Panc1 (cell line): ENCODE results near the gene HTRA2. TPM values are rescaled to one million over a fixed set of nuclear protein-coding genes. Genes with fewer than 3 reads are reported as not detected.

Experiments
- ATAC-seq: fragments of 200-7000 bp; cut with Tn5 transposase; 2 replicates; pipeline ENCODE4 v1.9.1; 2020; ENCODE audit warnings: mild to moderate bottlenecking, moderate library complexity
- BruUV-seq: library from RNA; stranded (reverse); fragments of 400-500 nt; replicated peaks from 2 replicates; lab custom pipeline; 2021; lab: Mats Ljungman, UMichigan
- CTCF ChIA-PET: fragments of 300-600 bp; sonication (Branson Sonifier 250); formaldehyde crosslinking; loops from one replicate; lab custom pipeline; 2022; ENCODE audit warnings: antibody characterized with exemption; lab: Charles Lee
- POLR2A ChIA-PET: fragments of 300-600 bp; sonication (Branson Sonifier 250); formaldehyde crosslinking; loops from one replicate; lab custom pipeline; 2022; ENCODE audit warnings: antibody characterized with exemption; lab: Charles Lee
- DNase-seq: peaks from one replicate; pipeline ENCODE4 v3.0.0-alpha.2; 2010; ENCODE audit warnings: low read depth, low spot score
- H3K27ac ChIP-seq: 2 replicates; pipeline ENCODE4 v1.5.1; 2011; ENCODE audit warnings: mild to moderate bottlenecking, low read length, inconsistent platforms
- H3K27me3 ChIP-seq: fragments of 200-500 bp; sonication (Bioruptor generic); 2 replicates; pipeline ENCODE4 v1.6.0; 2014; ENCODE audit warnings: low read length, inconsistent platforms; ENCODE audit not compliant: control insufficient read depth, insufficient read depth
- H3K36me3 ChIP-seq: fragments of 200-500 bp; sonication (Bioruptor generic); 2 replicates; pipeline ENCODE4 v1.5.1; 2014; ENCODE audit warnings: inconsistent platforms, mild to moderate bottlenecking, low read length, moderate library complexity; ENCODE audit not compliant: control insufficient read depth, insufficient read depth
- H3K4me1 ChIP-seq: 2 replicates; pipeline ENCODE4 v1.5.1; 2011; ENCODE audit warnings: inconsistent platforms, mild to moderate bottlenecking, low read length, moderate library complexity; ENCODE audit not compliant: control insufficient read depth, insufficient read depth
- H3K4me3 ChIP-seq, 2 experiments: 2 replicates each; pipeline ENCODE4 v1.5.1; 2011 to 2012; ENCODE audit warnings: low read depth in 2 of 2, low read length in 2 of 2, mild to moderate bottlenecking in 2 of 2, inconsistent platforms in 1 of 2, moderate library complexity in 1 of 2
- H3K9me3 ChIP-seq: fragments of 200-500 bp; sonication (Bioruptor generic); 2 replicates; pipeline ENCODE4 v1.5.1; 2014; ENCODE audit warnings: low read depth, mild to moderate bottlenecking, inconsistent platforms, low read length, moderate library complexity; ENCODE audit not compliant: control insufficient read depth, insufficient read depth
- CTCF ChIP-seq: fragments of 450-650 bp; IDR thresholded peaks from 2 replicates; pipeline ENCODE4 v1.5.1; 2017; ENCODE audit warnings: mild to moderate bottlenecking
- POLR2AphosphoS5 ChIP-seq: IDR thresholded peaks from 2 replicates; pipeline ENCODE4 v1.6.1; 2012; ENCODE audit warnings: mild to moderate bottlenecking, low read depth, low read length, moderate library complexity
- SIN3A ChIP-seq: IDR thresholded peaks from 2 replicates; pipeline ENCODE4 v1.6.1; 2012; ENCODE audit warnings: low read depth, mild to moderate bottlenecking, low read length, moderate library complexity, borderline replicate concordance; ENCODE audit not compliant: insufficient read depth
- TCF7L2 ChIP-seq: IDR thresholded peaks from 2 replicates; pipeline ENCODE4 v1.6.1; 2011; ENCODE audit warnings: mild to moderate bottlenecking, low read depth, low read length, inconsistent platforms
- in situ Hi-C: cut with HindIII; loops from 2 replicates; pipeline ENCODE4 v1.10.0; 2016; ENCODE audit warnings: low sequenced_read_pairs, low pct_unique_long_range_greater_than_20kb
- intact Hi-C: fragments of 100-400 bp; cut with micrococcal nuclease; formaldehyde crosslinking; loops from one replicate; pipeline ENCODE4 v1.10.0; 2022; ENCODE audit not compliant: unreplicated experiment
- total RNA-seq: library from RNA; stranded (reverse); gene quantifications from one replicate; pipeline ENCODE4 v1.2.1, GENCODE V29; 2021; ENCODE audit not compliant: unreplicated experiment
- TF ChIP-seq, protein P1 (sequence below), 2 experiments: IDR thresholded peaks; 2 replicates each; pipeline ENCODE4 v1.6.1; 2011 to 2012; ENCODE audit warnings: low read depth in 2 of 2, control low read depth in 1 of 2, low read length in 1 of 2, mild to moderate bottlenecking in 1 of 2, moderate library complexity in 1 of 2; ENCODE audit not compliant: insufficient read depth in 1 of 2

HTRA2 gene
- total RNA-seq, 1 experiment from 2014 or later = 21.2 TPM

DNA sequence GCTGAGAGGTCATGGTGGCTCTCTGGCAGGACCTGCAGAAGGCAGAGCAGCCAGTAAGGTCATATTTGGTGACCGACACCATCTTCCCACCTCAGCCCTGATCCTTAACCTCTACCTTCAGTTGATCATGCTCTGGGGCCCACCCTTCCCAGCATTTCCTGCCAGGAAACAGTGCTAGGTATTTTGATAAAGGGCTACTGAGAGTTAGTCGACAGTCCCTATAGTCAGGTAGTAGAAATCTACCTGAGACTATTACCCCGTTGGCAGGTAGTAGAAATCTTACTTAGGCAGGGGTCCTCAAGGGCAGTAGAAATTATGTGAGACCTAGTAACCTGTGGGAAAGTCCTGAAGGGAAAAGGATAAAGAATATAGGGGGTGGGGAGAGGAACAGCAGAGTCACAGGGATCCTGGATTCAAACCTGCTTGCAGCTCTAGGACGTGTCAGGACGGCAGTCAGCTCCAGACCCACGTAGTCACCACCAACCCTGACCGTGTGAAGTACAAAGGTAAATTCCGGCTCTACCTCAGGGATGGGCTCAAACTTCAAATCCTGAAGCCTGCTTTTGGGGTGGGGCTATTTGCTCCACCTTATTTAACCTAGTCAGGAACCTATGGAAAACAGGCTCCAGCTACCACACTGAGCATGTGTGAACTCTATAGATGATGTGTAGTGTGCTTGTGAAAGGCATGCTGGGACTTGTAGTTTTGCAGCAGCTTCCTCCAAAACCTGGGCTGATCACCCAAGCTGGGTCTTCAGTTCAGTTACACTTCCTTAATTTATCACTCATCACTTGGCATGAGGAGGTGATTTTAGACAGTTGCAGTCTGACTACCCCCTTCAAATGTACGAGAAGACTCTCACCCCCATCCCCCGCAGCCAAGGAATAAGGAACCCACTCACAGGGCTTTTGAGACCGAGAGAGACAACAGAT, 3.8 kb upstream of the HTRA2 start, which contains the start of gene DQX1:
TSS of gene DQX1 (minus strand) at position 515 of the 932 bp plus-strand sequence. CDS start at position 13, 502 bp downstream.
- Histone ChIP-seq H3K4me1 (peaks cover 6% of the 10 kb centered on the region), H3K4me3 (no peak within 1 kb of the TSS), H3K36me3 (peaks cover 3% of the 10 kb centered on the region), H3K9me3 (no peaks in the 10 kb centered on the region), H3K27me3 (no peaks in the 10 kb centered on the region), H3K27ac (no peak within 1 kb of the TSS)
- DNase-seq = no peak
- ChIA-PET CTCF (no interaction called here), POLR2A (no interaction called here)
- BruUV-seq = no TSS peak
- ATAC-seq = no peak
- TF ChIP-seq, protein P1, sequence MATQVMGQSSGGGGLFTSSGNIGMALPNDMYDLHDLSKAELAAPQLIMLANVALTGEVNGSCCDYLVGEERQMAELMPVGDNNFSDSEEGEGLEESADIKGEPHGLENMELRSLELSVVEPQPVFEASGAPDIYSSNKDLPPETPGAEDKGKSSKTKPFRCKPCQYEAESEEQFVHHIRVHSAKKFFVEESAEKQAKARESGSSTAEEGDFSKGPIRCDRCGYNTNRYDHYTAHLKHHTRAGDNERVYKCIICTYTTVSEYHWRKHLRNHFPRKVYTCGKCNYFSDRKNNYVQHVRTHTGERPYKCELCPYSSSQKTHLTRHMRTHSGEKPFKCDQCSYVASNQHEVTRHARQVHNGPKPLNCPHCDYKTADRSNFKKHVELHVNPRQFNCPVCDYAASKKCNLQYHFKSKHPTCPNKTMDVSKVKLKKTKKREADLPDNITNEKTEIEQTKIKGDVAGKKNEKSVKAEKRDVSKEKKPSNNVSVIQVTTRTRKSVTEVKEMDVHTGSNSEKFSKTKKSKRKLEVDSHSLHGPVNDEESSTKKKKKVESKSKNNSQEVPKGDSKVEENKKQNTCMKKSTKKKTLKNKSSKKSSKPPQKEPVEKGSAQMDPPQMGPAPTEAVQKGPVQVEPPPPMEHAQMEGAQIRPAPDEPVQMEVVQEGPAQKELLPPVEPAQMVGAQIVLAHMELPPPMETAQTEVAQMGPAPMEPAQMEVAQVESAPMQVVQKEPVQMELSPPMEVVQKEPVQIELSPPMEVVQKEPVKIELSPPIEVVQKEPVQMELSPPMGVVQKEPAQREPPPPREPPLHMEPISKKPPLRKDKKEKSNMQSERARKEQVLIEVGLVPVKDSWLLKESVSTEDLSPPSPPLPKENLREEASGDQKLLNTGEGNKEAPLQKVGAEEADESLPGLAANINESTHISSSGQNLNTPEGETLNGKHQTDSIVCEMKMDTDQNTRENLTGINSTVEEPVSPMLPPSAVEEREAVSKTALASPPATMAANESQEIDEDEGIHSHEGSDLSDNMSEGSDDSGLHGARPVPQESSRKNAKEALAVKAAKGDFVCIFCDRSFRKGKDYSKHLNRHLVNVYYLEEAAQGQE (IDR thresholded peaks at IDR 0.05; ENCODE audit: insufficient read depth in 1 of 2, low read depth in 2 of 2, low read length in 1 of 2) = no peak
- TF ChIP-seq POLR2AphosphoS5 (peak; percentile 48), TCF7L2 (no peak), SIN3A (no peak), CTCF (no peak)
- intact Hi-C loops (no loop called here), in situ Hi-C loops (no loop called here)

GRCh38 chr2:74526649-74527230, 3.0 kb upstream of the HTRA2 start:
- H3K27me3 ChIP-seq = no peaks in the 10 kb centered on the region
- no peaks in the 10 kb centered on the region for H3K9me3 ChIP-seq
- ChIA-PET POLR2A (no interaction called here), CTCF (no interaction called here)
- H3K4me1 ChIP-seq = peaks cover 6% of the 10 kb centered on the region
- H3K27ac ChIP-seq = no peak overlapping the region
- DNase-seq (no peak), ATAC-seq (no peak)
- TF ChIP-seq TCF7L2 = no peak
- BruUV-seq = no TSS peak
- H3K36me3 ChIP-seq = peaks cover 3% of the 10 kb centered on the region
- intact Hi-C loops (no loop called here), in situ Hi-C loops (no loop called here)
- H3K4me3 ChIP-seq = no peak overlapping the region

- TF ChIP-seq, protein P1 (IDR thresholded peaks at IDR 0.05; ENCODE audit: insufficient read depth in 1 of 2, low read depth in 2 of 2, low read length in 1 of 2) = no peak
- no peak for TF ChIP-seq SIN3A
- TF ChIP-seq TCF7L2 = no peak
- TF ChIP-seq POLR2AphosphoS5 = no peak
- TF ChIP-seq CTCF = no peak
- ATAC-seq (no peak), DNase-seq (no peak)
- ChIA-PET POLR2A (no interaction called here), CTCF (no interaction called here)
- in situ Hi-C loops = no loop called here
- intact Hi-C loops = no loop called here
- Histone ChIP-seq H3K27ac (no peak overlapping the region), H3K27me3 (no peaks in the 10 kb centered on the region), H3K4me3 (no peak overlapping the region), H3K4me1 (peaks cover 6% of the 10 kb centered on the region), H3K9me3 (no peaks in the 10 kb centered on the region), H3K36me3 (peaks cover 3% of the 10 kb centered on the region)
- BruUV-seq = TSS peak; percentile 92
These were observed 2.0 kb upstream of the HTRA2 start for GRCh38 chr2:74527741-74528140.
